Gastroesophageal sphincter (tissue), 4 donors: ENCODE data around the gene CMSS1. TPM values are rescaled to one million over a fixed set of nuclear protein-coding genes. Genes with fewer than 3 reads are reported as not detected.

Source experiments
- ATAC-seq: fragments of 150-250 bp; one replicate; pipeline ENCODE4 v1.9.1; 2016; ENCODE audit warnings: mild to moderate bottlenecking, moderate library complexity
- H3K27ac ChIP-seq, 4 donors: fragments of 200-600 bp; sonication (generic) in 3 of 4; 1 replicate in 3 of 4; 2 replicates in 1 of 4; pipeline ENCODE4 v1.5.1; 2016 to 2019
- H3K27me3 ChIP-seq: fragments of 200-600 bp; sonication (generic); one replicate; pipeline ENCODE4 v1.5.1; 2019
- H3K36me3 ChIP-seq, 2 donors: fragments of 200-600 bp; sonication (generic); one replicate each; pipeline ENCODE4 v1.5.1; 2019; ENCODE audit warnings: control low read depth in 1 of 2
- H3K4me1 ChIP-seq, 3 donors: fragments of 200-600 bp; sonication (generic); 1 replicate in 2 of 3; 2 replicates in 1 of 3; pipeline ENCODE4 v1.5.1; 2016 to 2019; ENCODE audit warnings: control low read depth in 2 of 3
- H3K4me3 ChIP-seq, 2 donors: fragments of 200-600 bp; sonication (generic); one replicate each; pipeline ENCODE4 v1.5.1; 2019; ENCODE audit warnings: mild to moderate bottlenecking in 1 of 2, moderate library complexity in 1 of 2
- H3K9me3 ChIP-seq, 3 donors: fragments of 200-600 bp; sonication (generic); one replicate each; pipeline ENCODE4 v1.5.1; 2017 to 2019; ENCODE audit warnings: control low read depth in 2 of 3
- EP300 ChIP-seq: sonication (generic); formaldehyde crosslinking; IDR thresholded peaks from one replicate; pipeline ENCODE4 v1.6.1; 2017; ENCODE audit warnings: antibody characterized with exemption, mild to moderate bottlenecking
- POLR2A ChIP-seq, 2 donors: fragments of 450-650 bp; IDR thresholded peaks; one replicate each; pipeline ENCODE4 v1.6.1; 2017; ENCODE audit warnings: antibody characterized with exemption in 2 of 2, mild to moderate bottlenecking in 2 of 2, moderate library complexity in 1 of 2
- POLR2AphosphoS5 ChIP-seq: sonication (generic); formaldehyde crosslinking; IDR thresholded peaks from one replicate; pipeline ENCODE4 v1.6.1; 2017; ENCODE audit warnings: antibody characterized with exemption
- WGBS, 2 donors: methylation state at CpG; one replicate each; pipeline ENCODE4 v1.1.5; 2018; ENCODE audit warnings: low coverage in 1 of 2; 5-methylcytosine and 5-hydroxymethylcytosine counted together
- total RNA-seq, 4 donors: library from RNA; depleted of rRNA; stranded (reverse); fragments of >200 nt; gene quantifications; one replicate each; pipeline ENCODE4 v1.1.0, GENCODE V29; 2016
- TF ChIP-seq, protein P1 (sequence below), 4 experiments: fragments of 200-600 bp in 2 of 4; fragments of 450-650 bp in 2 of 4; sonication (generic) in 1 of 4; IDR thresholded peaks; one replicate each; pipeline ENCODE4 v1.5.1; 2017 to 2019; ENCODE audit warnings: antibody characterized with exemption in 4 of 4, mild to moderate bottlenecking in 2 of 4, moderate library complexity in 2 of 4

CMSS1 gene
- total RNA-seq, 4 donors from 2014 or later: 15.2 to 20.8 (median 16.6) TPM

DNA sequence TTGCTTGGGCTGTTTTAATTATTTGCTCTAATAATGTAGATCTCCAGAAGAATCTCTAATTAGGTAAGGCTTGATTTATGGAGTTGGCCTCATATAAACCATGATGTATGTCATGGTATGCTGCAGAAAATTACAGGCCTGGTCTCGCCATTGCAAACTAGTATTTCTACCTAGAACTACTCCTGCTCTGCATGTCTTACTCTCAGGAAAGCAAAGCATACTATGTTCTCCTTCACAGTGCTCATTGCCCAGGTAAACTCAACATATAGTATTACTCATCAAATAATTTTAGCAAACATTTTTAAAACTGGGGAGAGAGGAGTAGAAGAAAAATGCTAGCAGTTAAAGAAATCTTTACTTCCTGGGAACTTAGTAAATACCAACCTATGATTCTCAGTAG lies 205.9 kb downstream of the CMSS1 start:
- Histone ChIP-seq H3K36me3 (no peaks in the 10 kb centered on the region), H3K4me1 (peaks cover 3 to 60% (median 16%) of the 10 kb centered on the region in 3 donors), H3K27ac (peak overlapping the region; percentile 63 to 76 (median 69)), H3K9me3 (no peaks in the 10 kb centered on the region), H3K27me3 (no peaks in the 10 kb centered on the region), H3K4me3 (no peak overlapping the region)
- 75 to 89% methylated on average over 1 of the region's 1 CpG for WGBS, 2 donors
- TF ChIP-seq EP300 (no peak), POLR2A (IDR thresholded peaks at IDR 0.05) (no peak), POLR2AphosphoS5 (no peak)
- TF ChIP-seq, protein P1, sequence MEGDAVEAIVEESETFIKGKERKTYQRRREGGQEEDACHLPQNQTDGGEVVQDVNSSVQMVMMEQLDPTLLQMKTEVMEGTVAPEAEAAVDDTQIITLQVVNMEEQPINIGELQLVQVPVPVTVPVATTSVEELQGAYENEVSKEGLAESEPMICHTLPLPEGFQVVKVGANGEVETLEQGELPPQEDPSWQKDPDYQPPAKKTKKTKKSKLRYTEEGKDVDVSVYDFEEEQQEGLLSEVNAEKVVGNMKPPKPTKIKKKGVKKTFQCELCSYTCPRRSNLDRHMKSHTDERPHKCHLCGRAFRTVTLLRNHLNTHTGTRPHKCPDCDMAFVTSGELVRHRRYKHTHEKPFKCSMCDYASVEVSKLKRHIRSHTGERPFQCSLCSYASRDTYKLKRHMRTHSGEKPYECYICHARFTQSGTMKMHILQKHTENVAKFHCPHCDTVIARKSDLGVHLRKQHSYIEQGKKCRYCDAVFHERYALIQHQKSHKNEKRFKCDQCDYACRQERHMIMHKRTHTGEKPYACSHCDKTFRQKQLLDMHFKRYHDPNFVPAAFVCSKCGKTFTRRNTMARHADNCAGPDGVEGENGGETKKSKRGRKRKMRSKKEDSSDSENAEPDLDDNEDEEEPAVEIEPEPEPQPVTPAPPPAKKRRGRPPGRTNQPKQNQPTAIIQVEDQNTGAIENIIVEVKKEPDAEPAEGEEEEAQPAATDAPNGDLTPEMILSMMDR (IDR thresholded peaks at IDR 0.05): no peak
- no peak for ATAC-seq

DNA sequence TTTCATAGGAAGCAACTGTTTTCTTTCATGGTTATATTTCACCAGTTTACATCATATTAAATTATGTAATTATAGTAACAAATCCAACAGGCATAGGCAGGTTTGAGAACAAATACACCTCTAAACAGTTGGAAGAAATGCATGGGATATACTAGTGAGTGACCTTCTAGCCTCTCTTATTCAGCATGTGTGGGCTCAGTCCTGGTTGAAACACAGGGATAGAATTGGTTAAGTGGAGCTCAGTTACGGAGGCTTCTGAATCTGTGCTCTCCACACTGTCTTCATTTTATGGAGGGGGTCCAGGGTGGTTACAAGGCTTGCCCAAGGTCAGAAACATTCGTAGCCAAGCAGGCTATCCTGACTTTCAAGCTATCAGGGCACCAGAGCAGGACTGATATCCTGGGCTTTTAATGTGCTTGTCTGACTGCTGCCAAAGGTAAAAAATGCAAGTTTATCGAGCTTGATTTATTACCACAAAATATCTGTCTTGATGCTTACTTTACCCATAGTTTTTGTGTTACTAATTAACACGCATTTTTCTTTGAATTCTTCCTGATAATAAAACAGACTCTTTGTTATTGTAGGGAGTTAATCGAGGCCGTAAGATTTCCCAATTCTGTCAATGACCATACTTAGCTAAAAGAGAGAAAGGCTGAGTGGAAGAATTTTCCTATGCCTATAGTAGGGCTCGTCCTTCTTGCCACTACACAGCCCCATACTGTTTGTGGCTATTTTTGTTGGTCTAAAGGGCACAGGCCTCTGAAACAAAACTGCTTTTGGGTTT lies 207.1 kb downstream of the CMSS1 start:
- Histone ChIP-seq H3K36me3 (no peaks in the 10 kb centered on the region), H3K27me3 (no peaks in the 10 kb centered on the region), H3K4me3 (no peak overlapping the region), H3K9me3 (no peaks in the 10 kb centered on the region), H3K27ac (peak overlapping the region; percentile 55 to 76 (median 69)), H3K4me1 (peaks cover 3 to 64% (median 16%) of the 10 kb centered on the region in 3 donors)
- ATAC-seq: no peak
- TF ChIP-seq POLR2A (IDR thresholded peaks at IDR 0.05) (no peak), POLR2AphosphoS5 (peak; percentile 16)
- 28% methylated on average over 7 of the region's 7 CpGs for WGBS, 2 donors

DNA sequence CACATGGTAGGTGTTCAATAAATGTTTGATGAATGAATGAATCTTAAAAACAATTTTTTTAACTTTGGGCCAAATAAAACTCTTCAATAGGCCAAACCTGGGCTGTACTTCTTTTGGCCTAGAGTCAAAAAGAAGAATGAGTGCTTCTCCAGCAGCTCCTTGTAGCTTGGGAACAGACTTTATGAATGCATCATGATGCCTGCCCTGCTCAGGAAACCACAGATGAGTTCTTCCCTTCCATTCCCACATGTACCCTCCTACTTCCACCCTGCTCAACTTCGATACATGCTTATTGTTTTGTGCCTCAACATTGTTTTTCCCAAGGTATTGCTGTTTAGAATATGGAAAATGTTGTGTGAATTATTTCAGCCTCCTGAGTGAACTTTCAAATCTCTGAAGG lies 209.7 kb downstream of the CMSS1 start:
- H3K36me3 ChIP-seq: no peaks in the 10 kb centered on the region
- H3K27me3 ChIP-seq: no peaks in the 10 kb centered on the region
- ATAC-seq: no peak
- no peaks in the 10 kb centered on the region for H3K9me3 ChIP-seq
- H3K4me3 ChIP-seq: no peak overlapping the region
- H3K27ac ChIP-seq: peak overlapping the region in 2 of 4 donors; percentile 6 to 68
- peaks cover 0 to 52% (median 14%) of the 10 kb centered on the region in 3 donors for H3K4me1 ChIP-seq
- TF ChIP-seq POLR2AphosphoS5: no peak
- TF ChIP-seq EP300: no peak
- no peak for TF ChIP-seq POLR2A (IDR thresholded peaks at IDR 0.05)
- TF ChIP-seq, protein P1 (IDR thresholded peaks at IDR 0.05): no peak
- WGBS, 2 donors: 76% methylated on average over 1 of the region's 1 CpG; no CpG with 5 or more reads in 1 of the 2 donors

DNA sequence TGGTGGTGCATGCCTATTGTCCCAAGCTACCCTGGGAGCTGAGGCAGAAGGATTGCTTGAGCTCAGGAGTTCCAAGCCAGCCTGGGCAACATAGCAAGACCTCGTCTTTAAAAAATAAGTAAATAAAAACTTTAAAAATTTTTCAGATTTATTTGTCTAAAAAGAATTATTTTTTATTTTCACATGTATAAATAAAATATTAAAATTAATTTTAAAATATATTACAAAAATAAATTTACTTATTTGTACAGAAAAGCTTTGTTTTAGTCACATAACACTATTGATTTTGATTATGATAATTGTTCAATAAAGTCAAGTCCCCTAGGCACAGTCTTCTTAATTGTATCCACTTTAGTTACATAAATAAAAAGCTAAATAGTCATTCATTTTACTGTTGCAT lies 211.4 kb downstream of the CMSS1 start:
- no peak overlapping the region for H3K27ac ChIP-seq
- TF ChIP-seq EP300: no peak
- TF ChIP-seq, protein P1 (IDR thresholded peaks at IDR 0.05): no peak
- TF ChIP-seq POLR2A (IDR thresholded peaks at IDR 0.05): no peak
- TF ChIP-seq POLR2AphosphoS5: no peak
- ATAC-seq: no peak
- no peaks in the 10 kb centered on the region for H3K36me3 ChIP-seq
- H3K4me3 ChIP-seq: no peak overlapping the region
- H3K4me1 ChIP-seq: peaks cover 0 to 52% (median 13%) of the 10 kb centered on the region in 3 donors
- no peaks in the 10 kb centered on the region for H3K9me3 ChIP-seq
- WGBS, 2 donors: 91 to 100% methylated on average over 1 of the region's 1 CpG
- H3K27me3 ChIP-seq: no peaks in the 10 kb centered on the region

DNA sequence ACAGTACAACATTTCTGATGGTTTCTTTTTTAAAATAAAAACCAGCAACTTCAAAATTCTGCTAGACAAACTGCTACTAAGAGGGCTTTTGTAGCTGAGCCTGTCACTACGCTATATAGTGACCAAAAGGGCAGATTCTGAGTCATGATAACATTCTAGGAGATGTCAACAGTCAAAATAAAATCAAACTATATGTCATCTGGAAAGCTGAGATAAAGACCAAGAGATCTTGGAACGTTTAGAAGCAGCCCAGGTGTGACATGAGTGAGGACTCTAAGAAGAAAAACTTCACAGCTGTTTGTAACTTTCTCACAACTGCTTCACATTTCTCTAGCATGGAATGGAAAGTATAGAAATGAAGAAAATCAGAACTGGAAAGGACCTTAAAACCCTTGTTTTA lies 212.0 kb downstream of the CMSS1 start:
- Histone ChIP-seq H3K4me3 (no peak overlapping the region), H3K4me1 (peaks cover 0 to 52% (median 7%) of the 10 kb centered on the region in 3 donors), H3K27ac (peak overlapping the region in 1 of 4 donors; percentile 22), H3K27me3 (no peaks in the 10 kb centered on the region), H3K9me3 (no peaks in the 10 kb centered on the region), H3K36me3 (no peaks in the 10 kb centered on the region)
- WGBS, 2 donors: 27 to 46% methylated on average over 2 of the region's 2 CpGs
- TF ChIP-seq POLR2A (IDR thresholded peaks at IDR 0.05) (no peak), EP300 (no peak), POLR2AphosphoS5 (no peak)
- TF ChIP-seq, protein P1 (IDR thresholded peaks at IDR 0.05): no peak
- no peak for ATAC-seq
